Right cardiac atrium (tissue), 5 donors: Measurements from ENCODE around the gene FBXL4. TPM values are rescaled to one million over a fixed set of nuclear protein-coding genes. Genes with fewer than 3 reads are reported as not detected.

Source experiments
- ATAC-seq, 2 donors: fragments of 200-7000 bp; cut with Tn5 transposase; one replicate each; pipeline versions ENCODE4 v1.8.0 to v1.9.1; 2020; ENCODE audit warnings: moderate library complexity in 2 of 2, mild to moderate bottlenecking in 1 of 2
- DNase-seq, 3 donors: peaks; one replicate each; pipeline ENCODE4 v3.0.0-alpha.2; 2020
- H3K27ac ChIP-seq: one replicate; pipeline ENCODE4 v1.5.1; 2013; ENCODE audit warnings: mild to moderate bottlenecking, low read length, control low read depth, moderate library complexity
- H3K27me3 ChIP-seq: one replicate; pipeline ENCODE4 v1.6.1; 2013; ENCODE audit not compliant: control insufficient read depth, insufficient read depth
- H3K4me1 ChIP-seq: one replicate; pipeline ENCODE4 v1.6.1; 2013; ENCODE audit warnings: low read length; ENCODE audit not compliant: control insufficient read depth, insufficient read depth
- H3K4me3 ChIP-seq: one replicate; pipeline ENCODE4 v1.5.1; 2013; ENCODE audit warnings: low read length, control low read depth
- H3K9me3 ChIP-seq: one replicate; pipeline ENCODE4 v1.6.1; 2013; ENCODE audit warnings: low read length; ENCODE audit not compliant: control insufficient read depth
- WGBS: extraction: QIAGEN DNeasy Blood & Tissue Kit; methylation state at CpG from one replicate; pipeline ENCODE4 v1.1.7; 2013; 5-methylcytosine and 5-hydroxymethylcytosine counted together
- intact Hi-C, 4 donors: fragments of 100-400 bp; cut with DNase I; formaldehyde crosslinking; loops; one replicate each; pipeline versions ENCODE4 v1.11.0 to v1.14.0; 2022 to 2023
- polyA plus RNA-seq: library from polyadenylated mRNA; stranded (reverse); fragments of 200-250 nt; gene quantifications from one replicate; pipeline ENCODE4 v1.2.3, GENCODE V29; 2013
- total RNA-seq, 4 donors: library from RNA; stranded (reverse); fragmentation: NEBNext Ultra II Directional; extraction: Animal tissue kit (Norgen Biotek cat#: 25700); gene quantifications; one replicate each; pipeline ENCODE4 v1.2.1, GENCODE V29; 2021
- donor health status: healthy with polysubstance abuse.
- donor health status: DM: no; HTN: yes; CAD: no.
- donor health status: DM: no; HTN: no; CAD: no.
- donor health status: DM: no; HTN: yes; CAD: no; lungs with severe emphysema.
- donor health status: DM: yes; HTN: yes; CAD: no.

Gene FBXL4
- total and polyA plus RNA-seq, 5 donors: 7.7 to 27.9 (median 24.7) TPM

DNA sequence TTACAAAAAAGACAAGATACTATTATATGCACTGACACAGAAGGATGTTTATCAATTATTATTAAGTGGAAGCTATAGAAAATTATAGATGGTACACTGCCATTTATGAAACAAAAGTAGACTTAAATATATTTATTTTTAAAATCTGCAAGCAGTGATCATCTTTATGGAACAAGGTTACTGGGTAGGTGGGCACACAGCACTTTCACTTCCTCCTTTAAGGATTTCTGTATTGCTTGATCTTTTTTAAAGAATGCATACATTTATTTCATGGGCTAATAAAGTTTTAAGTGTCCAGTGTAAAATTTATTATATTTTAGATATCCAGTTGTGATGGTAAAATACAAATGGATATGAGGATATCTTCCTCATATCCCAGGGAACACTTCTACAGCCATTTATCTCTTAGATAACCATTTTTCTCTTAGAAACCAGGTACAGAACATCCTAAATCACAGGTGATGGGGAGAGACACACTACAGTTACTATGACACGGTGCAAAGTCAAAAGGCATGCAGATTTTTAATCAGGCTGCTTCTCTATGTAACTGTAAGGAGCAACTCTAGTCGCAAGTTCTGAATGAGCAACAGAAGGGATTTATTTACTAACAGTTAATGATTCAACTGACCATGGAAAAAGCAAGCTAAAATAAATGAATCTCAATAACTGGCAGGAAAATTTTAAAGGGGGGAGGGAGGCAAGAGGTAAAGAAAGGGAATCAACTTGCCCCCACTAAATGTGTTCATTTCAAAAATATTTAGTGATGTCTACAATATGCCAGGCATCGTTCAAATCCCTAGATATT, 2.2 kb downstream of the FBXL4 start:
- Histone ChIP-seq H3K4me1 (no peaks in the 10 kb centered on the region), H3K4me3 (no peak overlapping the region), H3K27me3 (no peaks in the 10 kb centered on the region), H3K27ac (no peak overlapping the region), H3K9me3 (no peaks in the 10 kb centered on the region)
- ATAC-seq: no peak
- WGBS: 59% methylated on average over 3 of the region's 3 CpGs
- intact Hi-C loops: no loop called here
- DNase-seq: no peak

- Histone ChIP-seq H3K9me3 (no peaks in the 10 kb centered on the region), H3K27ac (no peak overlapping the region), H3K4me1 (no peaks in the 10 kb centered on the region), H3K27me3 (no peaks in the 10 kb centered on the region), H3K4me3 (no peak overlapping the region)
- ATAC-seq (no peak), DNase-seq (no peak)
- intact Hi-C loops: no loop called here
- WGBS: 49% methylated on average over 2 of the region's 2 CpGs
These were observed 3.1 kb downstream of the FBXL4 start for GRCh38 chr6:98944598-98945081.

GRCh38 chr6:98944168-98944567, 3.6 kb downstream of the FBXL4 start:
- Histone ChIP-seq H3K27ac (no peak overlapping the region), H3K4me1 (no peaks in the 10 kb centered on the region), H3K9me3 (no peaks in the 10 kb centered on the region), H3K4me3 (no peak overlapping the region), H3K27me3 (no peaks in the 10 kb centered on the region)
- DNase-seq (no peak), ATAC-seq (no peak)
- 98% methylated on average over 3 of the region's 3 CpGs for WGBS
- intact Hi-C loops: no loop called here

GRCh38 chr6:98942263-98942803, 5.4 kb downstream of the FBXL4 start:
- DNase-seq (no peak), ATAC-seq (no peak)
- Histone ChIP-seq H3K27me3 (no peaks in the 10 kb centered on the region), H3K4me3 (no peak overlapping the region), H3K27ac (no peak overlapping the region), H3K4me1 (peaks cover 1% of the 10 kb centered on the region), H3K9me3 (no peaks in the 10 kb centered on the region)
- WGBS: 94% methylated on average over 3 of the region's 3 CpGs
- intact Hi-C loops: no loop called here

GRCh38 chr6:98941319-98941718, 6.4 kb downstream of the FBXL4 start:
- peaks cover 1% of the 10 kb centered on the region for H3K4me1 ChIP-seq
- no peaks in the 10 kb centered on the region for H3K9me3 ChIP-seq
- DNase-seq: no peak
- H3K27ac ChIP-seq: no peak overlapping the region
- WGBS: 87% methylated on average over 2 of the region's 2 CpGs
- H3K27me3 ChIP-seq: no peaks in the 10 kb centered on the region
- intact Hi-C loops: no loop called here
- no peak for ATAC-seq
- H3K4me3 ChIP-seq: no peak overlapping the region

- H3K27me3 ChIP-seq: no peaks in the 10 kb centered on the region
- H3K9me3 ChIP-seq: no peaks in the 10 kb centered on the region
- no peak for ATAC-seq
- H3K27ac ChIP-seq: no peak overlapping the region
- intact Hi-C loops: no loop called here
- no peak overlapping the region for H3K4me3 ChIP-seq
- WGBS: 94% methylated on average over 3 of the region's 3 CpGs
- peaks cover 4% of the 10 kb centered on the region for H3K4me1 ChIP-seq
- no peak for DNase-seq
These were observed 10.4 kb downstream of the FBXL4 start for GRCh38 chr6:98937351-98937750.

- DNase-seq: no peak
- intact Hi-C loops: no loop called here
- no peaks in the 10 kb centered on the region for H3K27me3 ChIP-seq
- 65% methylated on average over 7 of the region's 7 CpGs for WGBS
- H3K27ac ChIP-seq: no peak overlapping the region
- H3K4me3 ChIP-seq: no peak overlapping the region
- peaks cover 3% of the 10 kb centered on the region for H3K4me1 ChIP-seq
- no peak for ATAC-seq
- no peaks in the 10 kb centered on the region for H3K9me3 ChIP-seq
These were observed 15.4 kb downstream of the FBXL4 start for GRCh38 chr6:98932381-98932780.

DNA sequence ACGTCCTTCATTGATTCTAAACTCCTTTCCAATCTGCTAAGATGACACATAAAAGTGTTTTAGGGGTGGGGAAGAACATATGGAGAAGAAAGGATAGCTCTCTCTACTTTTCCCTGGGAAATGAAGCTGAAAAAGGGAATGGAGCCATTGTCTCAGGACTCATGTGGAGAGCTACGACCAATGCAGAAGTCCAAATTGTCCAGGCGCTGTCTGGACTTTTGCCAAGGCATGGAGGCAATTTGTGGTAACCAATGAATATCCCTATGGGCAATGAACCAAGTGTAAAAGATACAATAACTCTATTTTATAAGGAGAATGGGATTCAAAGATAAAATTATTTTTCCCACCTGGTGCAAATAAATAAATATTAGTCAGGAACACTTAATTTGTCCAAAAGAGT, 16.1 kb downstream of the FBXL4 start:
- peaks cover 2% of the 10 kb centered on the region for H3K4me1 ChIP-seq
- H3K27me3 ChIP-seq: no peaks in the 10 kb centered on the region
- ATAC-seq (no peak), DNase-seq (no peak)
- H3K27ac ChIP-seq: no peak overlapping the region
- no peaks in the 10 kb centered on the region for H3K9me3 ChIP-seq
- no peak overlapping the region for H3K4me3 ChIP-seq
- intact Hi-C loops: no loop called here
- WGBS: 78% methylated on average over 3 of the region's 3 CpGs

GRCh38 chr6:98929498-98930060, 18.2 kb downstream of the FBXL4 start:
- 84% methylated on average over 2 of the region's 2 CpGs for WGBS
- Histone ChIP-seq H3K9me3 (no peaks in the 10 kb centered on the region), H3K27me3 (no peaks in the 10 kb centered on the region), H3K4me1 (peaks cover 2% of the 10 kb centered on the region), H3K27ac (no peak overlapping the region), H3K4me3 (no peak overlapping the region)
- intact Hi-C loops: no loop called here
- ATAC-seq: no peak
- no peak for DNase-seq

DNA sequence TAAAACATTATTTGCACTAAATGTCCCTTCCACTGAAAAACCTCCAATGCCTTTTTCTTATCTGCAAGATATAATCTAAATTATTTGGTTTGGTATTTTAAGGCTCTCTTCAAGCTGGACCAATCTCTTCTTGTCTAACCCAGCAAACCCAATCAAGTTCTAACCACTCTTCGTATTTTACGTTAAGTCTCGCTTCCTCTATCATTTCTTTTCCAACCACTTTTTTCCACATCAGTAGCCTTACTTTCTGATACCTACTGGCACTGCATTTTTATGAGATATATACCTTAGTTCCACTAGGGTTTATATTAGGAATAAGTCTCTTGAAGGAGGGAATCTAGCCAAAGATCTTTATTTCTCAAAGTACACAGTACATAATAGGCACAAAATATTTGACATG, 19.1 kb downstream of the FBXL4 start:
- Histone ChIP-seq H3K9me3 (no peaks in the 10 kb centered on the region), H3K4me1 (peaks cover 2% of the 10 kb centered on the region), H3K27ac (no peak overlapping the region), H3K4me3 (no peak overlapping the region), H3K27me3 (no peaks in the 10 kb centered on the region)
- DNase-seq (no peak), ATAC-seq (no peak)
- 96% methylated on average over 3 of the region's 3 CpGs for WGBS
- intact Hi-C loops: no loop called here

- ATAC-seq: no peak
- Histone ChIP-seq H3K4me3 (no peak overlapping the region), H3K27ac (no peak overlapping the region), H3K27me3 (no peaks in the 10 kb centered on the region), H3K4me1 (peaks cover 2% of the 10 kb centered on the region), H3K9me3 (no peaks in the 10 kb centered on the region)
- no peak for DNase-seq
- intact Hi-C loops: no loop called here
These were observed 20.2 kb downstream of the FBXL4 start for GRCh38 chr6:98927534-98927933.
